NCI-H526 (cell line): Measurements from ENCODE around the gene CEP85.

ENCODE experiments used
- DNase-seq, 2 experiments: peaks; one replicate each; lab custom pipeline; 2025; lab: John Stamatoyannopoulos, UW

CEP85 gene, protein sequence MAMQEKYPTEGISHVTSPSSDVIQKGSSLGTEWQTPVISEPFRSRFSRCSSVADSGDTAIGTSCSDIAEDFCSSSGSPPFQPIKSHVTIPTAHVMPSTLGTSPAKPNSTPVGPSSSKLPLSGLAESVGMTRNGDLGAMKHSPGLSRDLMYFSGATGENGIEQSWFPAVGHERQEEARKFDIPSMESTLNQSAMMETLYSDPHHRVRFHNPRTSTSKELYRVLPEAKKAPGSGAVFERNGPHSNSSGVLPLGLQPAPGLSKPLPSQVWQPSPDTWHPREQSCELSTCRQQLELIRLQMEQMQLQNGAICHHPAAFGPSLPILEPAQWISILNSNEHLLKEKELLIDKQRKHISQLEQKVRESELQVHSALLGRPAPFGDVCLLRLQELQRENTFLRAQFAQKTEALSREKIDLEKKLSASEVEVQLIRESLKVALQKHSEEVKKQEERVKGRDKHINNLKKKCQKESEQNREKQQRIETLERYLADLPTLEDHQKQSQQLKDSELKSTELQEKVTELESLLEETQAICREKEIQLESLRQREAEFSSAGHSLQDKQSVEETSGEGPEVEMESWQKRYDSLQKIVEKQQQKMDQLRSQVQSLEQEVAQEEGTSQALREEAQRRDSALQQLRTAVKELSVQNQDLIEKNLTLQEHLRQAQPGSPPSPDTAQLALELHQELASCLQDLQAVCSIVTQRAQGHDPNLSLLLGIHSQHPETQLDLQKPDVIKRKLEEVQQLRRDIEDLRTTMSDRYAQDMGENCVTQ

GRCh38 chr1:26233903-26234643 lies at the start of gene CEP85:
TSS of gene CEP85 (plus strand) at chr1:26234200. CDS start at chr1:26239784, 5,584 bp downstream.
- peak; percentile 93 to 99 for DNase-seq

GRCh38 chr1:26184883-26185282 lies 49.1 kb upstream of the CEP85 start:
- no peak for DNase-seq

- DNase-seq, result no peak
Observed at GRCh38 chr1:26187882-26188281, 46.1 kb upstream of the CEP85 start.

DNA sequence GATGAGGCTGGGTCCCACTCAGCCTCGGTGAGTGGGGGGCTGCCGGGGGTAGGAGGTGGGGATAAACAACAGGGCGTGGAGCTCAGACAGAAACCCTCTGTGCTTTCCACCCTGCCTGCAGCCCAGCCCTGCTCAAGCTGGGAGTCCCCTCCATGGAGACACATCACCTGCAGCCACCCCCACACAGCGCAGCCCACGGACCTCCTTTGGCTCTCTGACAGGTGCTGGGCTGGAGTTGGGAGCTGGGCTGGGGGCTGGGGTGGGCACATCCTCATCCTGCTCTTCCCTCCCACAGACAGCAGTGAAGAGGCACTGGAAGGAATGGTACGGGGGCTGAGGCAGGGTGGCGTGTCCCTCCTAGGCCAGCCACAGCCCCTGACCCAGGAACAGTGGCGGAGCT lies 45.5 kb upstream of the CEP85 start:
- DNase-seq, result no peak

DNA sequence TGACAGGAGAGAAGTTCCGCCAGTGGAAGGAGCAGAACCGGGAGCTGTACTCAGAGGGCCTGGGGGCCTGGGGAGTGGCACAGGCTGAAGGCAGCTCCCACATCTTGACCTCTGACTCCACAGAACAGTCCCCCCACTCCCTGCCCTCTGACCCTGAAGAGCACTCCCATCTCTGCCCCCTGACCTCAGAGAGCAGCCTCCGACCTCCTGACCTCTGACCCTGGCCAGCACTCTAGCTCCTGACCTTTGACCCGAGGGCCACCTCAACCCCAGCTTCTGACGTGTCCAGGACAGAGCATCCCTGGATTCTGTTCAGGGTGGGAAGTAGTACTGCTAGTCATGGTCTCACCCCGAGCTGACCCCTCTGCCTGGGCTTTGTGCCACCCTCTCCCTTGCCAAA lies 44.7 kb upstream of the CEP85 start:
- no peak for DNase-seq

DNA sequence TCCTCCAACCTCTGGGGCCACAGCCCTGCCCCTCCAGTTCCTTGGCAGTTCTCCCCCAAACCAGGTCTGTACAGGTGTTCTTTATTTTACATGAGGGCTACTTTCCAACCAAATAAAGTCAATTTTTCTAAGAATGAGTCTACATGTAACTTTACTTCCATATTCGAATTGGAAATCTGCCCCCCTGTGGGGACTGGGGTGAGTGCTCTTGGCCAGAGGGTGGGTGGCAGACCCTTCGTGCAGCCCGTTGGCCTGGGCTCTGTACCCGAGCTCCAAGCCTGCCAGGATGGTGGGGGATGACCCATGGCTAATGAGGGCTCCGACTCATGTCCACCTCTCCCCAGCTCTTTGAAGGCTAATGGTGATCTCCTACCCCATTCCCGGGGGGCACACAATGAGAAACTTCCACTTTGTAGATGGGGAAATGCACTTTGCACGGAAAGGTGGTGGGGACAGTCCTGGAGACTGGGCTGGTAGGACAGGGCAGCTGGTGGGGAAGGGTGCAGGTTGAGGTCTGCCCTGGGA lies 44.2 kb upstream of the CEP85 start:
- no peak for DNase-seq

- peak in 1 of 2 experiments; percentile 64 for DNase-seq
Observed at GRCh38 chr1:26190373-26190987, 43.5 kb upstream of the CEP85 start, which contains the start of gene CATSPER4. TSS of gene CATSPER4 (plus strand) at chr1:26190602. CDS start at chr1:26190628, 26 bp downstream.

DNA sequence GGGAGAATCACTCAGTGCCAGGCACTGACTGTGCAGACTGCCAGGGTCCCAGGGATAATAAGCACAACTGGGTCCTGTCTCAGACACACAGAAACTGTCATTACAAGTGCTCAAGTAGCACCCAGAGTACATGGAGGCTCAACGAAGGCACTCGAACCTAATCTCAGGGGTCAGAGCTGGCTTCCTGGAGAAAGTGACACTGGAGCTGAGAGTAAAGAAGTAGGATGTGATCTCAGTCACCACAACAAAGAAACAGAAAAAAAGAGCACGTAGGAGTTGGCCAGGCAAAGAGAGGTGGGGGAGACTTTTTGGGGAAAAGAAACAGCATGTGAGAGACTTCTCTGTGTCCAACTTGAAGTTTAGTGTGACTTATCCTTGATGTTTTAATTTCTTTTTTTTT lies 42.3 kb upstream of the CEP85 start:
- no peak for DNase-seq

DNA sequence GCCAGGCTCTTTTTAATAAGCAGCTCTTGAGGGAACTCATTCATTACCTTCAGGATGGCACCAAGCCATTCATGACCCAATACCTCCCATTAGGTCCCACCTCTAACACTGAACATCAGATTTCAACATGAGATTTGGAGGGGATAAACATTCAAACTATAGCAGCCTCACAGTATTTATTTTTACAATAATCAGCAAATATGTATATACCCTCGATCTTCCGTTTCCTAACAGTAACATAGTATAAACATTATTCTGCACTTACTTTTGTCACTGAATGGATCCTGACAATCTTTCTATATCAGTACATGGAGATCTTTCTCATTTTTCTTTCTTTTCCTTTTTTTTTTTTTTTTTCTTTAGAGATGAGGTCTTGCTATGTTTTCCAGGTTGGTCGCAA lies 38.2 kb upstream of the CEP85 start:
- no peak for DNase-seq

- DNase-seq, result no peak
Observed at GRCh38 chr1:26197301-26197700, 36.7 kb upstream of the CEP85 start.

- peak in 1 of 2 experiments; percentile 37 for DNase-seq
Observed at GRCh38 chr1:26197813-26198212, 36.2 kb upstream of the CEP85 start.

DNA sequence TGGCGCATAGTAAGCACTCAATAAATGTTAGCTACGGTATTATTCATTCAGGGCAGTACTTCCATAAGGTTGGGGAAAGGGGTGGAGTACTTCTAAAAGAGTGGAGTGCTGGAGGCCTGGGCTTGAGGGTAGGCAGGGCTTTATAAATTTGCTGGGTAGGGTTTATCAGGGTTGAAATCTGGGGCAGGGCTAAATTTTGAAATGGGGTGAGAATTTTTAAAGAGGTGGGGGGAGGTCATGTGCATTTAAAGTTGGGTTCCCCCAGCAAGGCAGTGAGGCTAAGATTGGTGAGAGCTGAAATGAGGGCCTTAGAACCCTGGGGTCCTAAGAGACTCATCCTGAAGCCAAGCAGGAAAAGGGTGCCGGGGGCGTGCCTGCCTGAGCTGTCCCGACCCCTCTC lies 33.6 kb upstream of the CEP85 start:
- DNase-seq, result no peak

DNA sequence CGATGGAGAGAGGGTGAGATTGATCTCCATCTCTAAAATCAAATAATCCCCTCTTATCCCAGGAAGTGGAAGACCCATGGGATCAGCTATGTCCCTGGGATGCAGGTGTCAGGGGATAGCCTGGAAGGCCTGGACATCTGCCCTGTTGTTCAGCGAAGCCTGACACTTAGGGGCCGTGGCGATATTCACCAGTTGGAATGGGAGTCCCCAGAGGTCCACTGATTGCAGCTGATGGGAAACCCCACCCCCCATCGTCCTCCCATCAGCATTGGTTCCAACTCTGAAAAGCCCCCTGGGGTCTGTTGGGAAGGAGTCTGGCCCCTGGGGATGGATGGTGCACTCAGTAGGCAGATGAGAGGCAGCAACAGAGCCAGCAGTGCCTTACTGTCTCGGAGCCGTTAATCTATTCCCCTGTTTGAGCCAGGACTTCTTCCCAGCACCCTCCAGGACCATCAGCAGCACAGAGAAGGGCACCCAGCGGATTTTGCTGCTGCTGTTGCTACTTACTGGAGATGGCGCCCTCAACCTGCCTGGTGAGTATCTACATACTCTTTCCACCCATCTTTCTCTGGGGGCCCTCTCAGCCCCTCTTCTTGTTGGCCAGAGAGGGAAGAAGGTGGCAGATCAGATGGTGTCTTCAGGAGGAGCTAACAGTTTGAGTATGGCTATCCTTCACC lies 30.2 kb upstream of the CEP85 start:
- no peak for DNase-seq

DNA sequence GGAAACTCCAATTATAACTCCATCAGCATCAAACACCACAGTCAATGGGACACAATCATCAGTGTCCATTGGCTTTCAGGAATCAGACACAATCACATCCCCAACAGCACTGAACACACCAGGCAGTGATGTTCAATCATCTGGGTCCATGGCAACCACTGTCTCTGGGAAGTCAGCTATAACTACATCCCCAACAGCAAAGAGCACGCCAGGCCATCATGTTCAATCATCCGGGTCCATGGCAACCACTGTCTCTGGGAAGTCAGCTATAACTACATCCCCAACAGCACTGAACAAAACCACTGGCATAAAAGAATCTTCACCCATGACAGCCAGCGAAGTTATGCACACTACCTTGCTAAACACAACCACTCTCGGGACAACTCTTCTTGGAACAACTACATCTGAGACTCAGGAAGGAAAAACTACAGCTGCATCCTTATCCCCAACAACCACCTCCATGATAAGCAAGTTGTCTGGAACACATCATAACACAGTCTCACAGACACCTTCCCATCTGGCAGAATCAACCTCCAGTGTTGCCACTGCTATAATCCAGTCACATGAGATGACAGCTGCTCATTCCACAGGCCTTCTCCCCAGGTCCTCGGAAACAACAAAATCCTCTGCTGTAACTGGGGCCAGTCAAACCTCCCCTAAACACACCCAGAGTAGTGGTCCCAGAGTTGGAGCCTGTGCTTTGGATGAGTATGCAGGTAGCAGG lies 23.7 kb upstream of the CEP85 start:
- no peak for DNase-seq

DNA sequence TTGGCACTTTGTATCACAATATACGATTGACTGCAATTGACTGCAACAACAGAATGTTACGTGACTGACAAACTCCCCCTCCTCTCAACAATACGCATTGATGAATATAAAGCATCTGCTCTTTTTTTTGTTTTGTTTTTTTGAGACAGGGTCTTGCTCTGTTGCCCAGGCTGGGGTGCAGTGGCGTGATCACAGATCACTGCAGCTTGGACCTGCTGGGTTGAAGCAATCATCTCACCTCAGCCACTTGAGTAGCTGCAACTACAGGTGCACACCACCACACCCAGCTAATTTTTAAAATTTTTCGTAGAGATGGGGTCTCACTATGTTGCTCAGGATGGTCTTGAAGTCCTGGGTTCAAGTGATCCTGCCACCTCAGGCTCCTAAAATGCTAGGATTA lies 21.3 kb upstream of the CEP85 start:
- no peak for DNase-seq

GRCh38 chr1:26213335-26213905 lies 20.6 kb upstream of the CEP85 start:
- DNase-seq, result no peak

- no peak for DNase-seq
Observed at GRCh38 chr1:26215246-26215645, 18.8 kb upstream of the CEP85 start.

- no peak for DNase-seq
Observed at GRCh38 chr1:26218906-26219494, 15.0 kb upstream of the CEP85 start.

DNA sequence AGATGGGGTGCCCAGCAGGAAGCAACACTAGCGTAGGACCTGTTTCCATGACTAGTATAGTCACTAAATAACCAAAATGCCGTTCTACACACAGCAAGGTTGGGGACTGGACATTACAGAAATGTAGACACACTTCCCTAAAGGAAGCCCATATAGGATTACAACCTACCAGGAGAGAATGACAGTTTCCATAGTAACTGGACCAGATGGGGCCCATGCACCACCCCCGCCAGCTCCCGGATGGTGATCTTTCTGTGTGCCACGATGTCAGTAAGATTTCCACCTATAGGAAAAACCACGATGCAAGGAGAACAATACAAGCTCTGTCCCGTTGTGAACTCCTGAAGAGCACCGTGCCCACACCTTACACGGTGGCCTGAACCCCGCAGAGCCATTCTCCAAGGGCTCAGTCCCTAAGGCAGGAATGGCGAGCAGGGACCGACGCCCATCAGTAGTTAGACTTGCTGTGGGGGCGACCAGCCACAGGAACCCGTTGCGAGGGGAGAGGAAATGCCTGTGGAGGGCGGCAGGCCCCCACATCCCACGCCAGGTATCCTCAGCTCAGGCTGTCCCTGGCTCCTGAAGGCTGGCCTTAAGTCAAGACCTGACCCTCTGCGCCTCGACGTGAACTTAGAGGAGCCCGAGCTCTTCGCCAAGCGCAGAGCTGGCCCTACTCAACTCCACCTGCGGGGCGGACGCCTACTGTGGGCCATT lies 13.6 kb upstream of the CEP85 start:
- peak; percentile 35 to 48 for DNase-seq
